Prostate gland (tissue), 2 donors: ENCODE data around the gene NABP1. TPM values are rescaled to one million over a fixed set of nuclear protein-coding genes. Genes with fewer than 3 reads are reported as not detected.

Experiments used
- DNase-seq: peaks from one replicate; pipeline ENCODE4 v3.0.0-alpha.2; 2019; ENCODE audit warnings: low spot score
- H3K27ac ChIP-seq, 2 donors: fragments of 200-600 bp; sonication (generic); 2 replicates each; pipeline ENCODE4 v1.5.1; 2017 to 2019
- H3K27me3 ChIP-seq: fragments of 200-600 bp; sonication (generic); replicated peaks from 2 replicates; pipeline ENCODE4 v1.5.1; 2019; ENCODE audit not compliant: insufficient read depth
- H3K36me3 ChIP-seq, 2 donors: fragments of 200-600 bp; sonication (generic); 1 replicate in 1 of 2; 2 replicates in 1 of 2; pipeline versions ENCODE4 v1.5.1 to v1.8.1; 2017 to 2019
- H3K4me1 ChIP-seq: fragments of 200-600 bp; sonication (generic); replicated peaks from 2 replicates; pipeline ENCODE4 v1.5.1; 2019
- H3K4me3 ChIP-seq, 2 donors: fragments of 200-600 bp; sonication (generic); 2 replicates each; pipeline ENCODE4 v1.5.1; 2017 to 2019
- H3K9me3 ChIP-seq: fragments of 200-600 bp; sonication (generic); 2 replicates; pipeline ENCODE4 v1.5.1; 2017
- POLR2A ChIP-seq: fragments of 450-650 bp; IDR thresholded peaks from one replicate; pipeline ENCODE4 v1.6.1; 2016; ENCODE audit warnings: antibody characterized with exemption, mild to moderate bottlenecking
- POLR2AphosphoS5 ChIP-seq: sonication (generic); formaldehyde crosslinking; IDR thresholded peaks from one replicate; pipeline ENCODE4 v1.6.1; 2017; ENCODE audit warnings: antibody characterized with exemption
- WGBS: methylation state at CpG from one replicate; pipeline ENCODE4 v1.1.5; 2018; 5-methylcytosine and 5-hydroxymethylcytosine counted together
- intact Hi-C: fragments of 100-400 bp; cut with DNase I; formaldehyde crosslinking; loops from one replicate; pipeline ENCODE4 v1.14.2; 2022
- total RNA-seq, 2 donors: library from RNA; depleted of rRNA; stranded (reverse); fragments of >200 nt; gene quantifications; one replicate each; pipeline ENCODE4 v1.1.0, GENCODE V29; 2016
- TF ChIP-seq, protein P1 (sequence below), 4 experiments: fragments of 200-600 bp in 2 of 4; fragments of 450-650 bp in 2 of 4; sonication (generic) in 2 of 4; IDR thresholded peaks; 1 replicate in 3 of 4; 2 replicates in 1 of 4; pipeline ENCODE4 v1.5.1; 2016 to 2019; ENCODE audit warnings: antibody characterized with exemption in 4 of 4, mild to moderate bottlenecking in 2 of 4, moderate library complexity in 2 of 4

NABP1 gene
- total RNA-seq, 2 donors from 2014 or later, result 3.8 to 28.3 TPM

DNA sequence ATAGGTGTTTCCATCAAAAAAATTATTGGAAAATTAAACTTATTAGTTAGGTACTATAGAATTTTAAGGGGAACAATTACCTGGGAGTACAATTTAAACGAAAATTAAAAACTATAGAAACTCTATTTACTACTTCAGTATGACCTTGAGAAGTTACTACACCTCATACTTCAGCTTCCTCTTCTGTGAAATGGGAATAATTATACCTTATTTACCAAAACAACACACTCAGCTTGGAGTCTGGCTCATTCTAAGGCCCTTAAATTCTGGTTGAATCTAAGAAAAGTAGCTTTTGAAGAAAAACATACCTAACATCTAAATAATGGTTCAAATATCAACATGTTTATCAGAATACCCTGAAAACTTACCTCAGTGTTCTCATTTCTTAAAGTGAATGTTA, 2.7 kb downstream of the NABP1 start:
- Histone ChIP-seq H3K4me1 (no peaks in the 10 kb centered on the region), H3K4me3 (no peak overlapping the region), H3K27ac (no peak overlapping the region), H3K9me3 (no peaks in the 10 kb centered on the region), H3K27me3 (no peaks in the 10 kb centered on the region), H3K36me3 (no peaks in the 10 kb centered on the region)
- no peak for DNase-seq
- intact Hi-C loops, result loop anchor here (10.0 kb wide), 1 partner anchor 184 kb away; no protein-coding TSS in a partner anchor
- TF ChIP-seq POLR2A (no peak), POLR2AphosphoS5 (no peak)
- TF ChIP-seq, protein P1, sequence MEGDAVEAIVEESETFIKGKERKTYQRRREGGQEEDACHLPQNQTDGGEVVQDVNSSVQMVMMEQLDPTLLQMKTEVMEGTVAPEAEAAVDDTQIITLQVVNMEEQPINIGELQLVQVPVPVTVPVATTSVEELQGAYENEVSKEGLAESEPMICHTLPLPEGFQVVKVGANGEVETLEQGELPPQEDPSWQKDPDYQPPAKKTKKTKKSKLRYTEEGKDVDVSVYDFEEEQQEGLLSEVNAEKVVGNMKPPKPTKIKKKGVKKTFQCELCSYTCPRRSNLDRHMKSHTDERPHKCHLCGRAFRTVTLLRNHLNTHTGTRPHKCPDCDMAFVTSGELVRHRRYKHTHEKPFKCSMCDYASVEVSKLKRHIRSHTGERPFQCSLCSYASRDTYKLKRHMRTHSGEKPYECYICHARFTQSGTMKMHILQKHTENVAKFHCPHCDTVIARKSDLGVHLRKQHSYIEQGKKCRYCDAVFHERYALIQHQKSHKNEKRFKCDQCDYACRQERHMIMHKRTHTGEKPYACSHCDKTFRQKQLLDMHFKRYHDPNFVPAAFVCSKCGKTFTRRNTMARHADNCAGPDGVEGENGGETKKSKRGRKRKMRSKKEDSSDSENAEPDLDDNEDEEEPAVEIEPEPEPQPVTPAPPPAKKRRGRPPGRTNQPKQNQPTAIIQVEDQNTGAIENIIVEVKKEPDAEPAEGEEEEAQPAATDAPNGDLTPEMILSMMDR (IDR thresholded peaks at IDR 0.05), result no peak
- WGBS, result 96% methylated on average over 1 of the region's 1 CpG

DNA sequence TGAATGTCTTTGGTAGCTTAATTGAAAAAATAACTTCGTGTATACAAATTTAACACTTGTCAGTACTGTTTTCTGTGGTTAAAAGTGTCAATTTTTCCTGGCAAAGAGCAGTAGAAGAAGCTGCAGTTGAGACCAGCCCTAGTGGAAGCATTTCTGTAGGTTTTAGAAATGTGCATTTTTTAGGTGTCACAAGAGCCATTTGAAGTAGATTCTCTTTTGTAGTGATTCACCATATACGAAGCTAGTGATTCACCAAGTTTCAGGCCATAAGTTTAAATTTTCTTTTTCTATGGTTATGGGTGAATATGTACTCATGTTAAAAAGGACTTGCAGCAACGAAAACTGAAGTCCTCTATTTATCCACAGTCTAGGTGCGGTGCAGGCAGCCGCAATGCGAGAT, 4.2 kb downstream of the NABP1 start:
- WGBS, result 96% methylated on average over 6 of the region's 6 CpGs
- Histone ChIP-seq H3K4me1 (no peaks in the 10 kb centered on the region), H3K27ac (no peak overlapping the region), H3K9me3 (no peaks in the 10 kb centered on the region), H3K27me3 (no peaks in the 10 kb centered on the region), H3K36me3 (no peaks in the 10 kb centered on the region), H3K4me3 (no peak overlapping the region)
- TF ChIP-seq POLR2A (no peak), POLR2AphosphoS5 (no peak)
- TF ChIP-seq, protein P1 (IDR thresholded peaks at IDR 0.05), result no peak
- DNase-seq, result no peak
- intact Hi-C loops, result loop anchor here (10.0 kb wide), 1 partner anchor 183 kb away; no protein-coding TSS in a partner anchor

DNA sequence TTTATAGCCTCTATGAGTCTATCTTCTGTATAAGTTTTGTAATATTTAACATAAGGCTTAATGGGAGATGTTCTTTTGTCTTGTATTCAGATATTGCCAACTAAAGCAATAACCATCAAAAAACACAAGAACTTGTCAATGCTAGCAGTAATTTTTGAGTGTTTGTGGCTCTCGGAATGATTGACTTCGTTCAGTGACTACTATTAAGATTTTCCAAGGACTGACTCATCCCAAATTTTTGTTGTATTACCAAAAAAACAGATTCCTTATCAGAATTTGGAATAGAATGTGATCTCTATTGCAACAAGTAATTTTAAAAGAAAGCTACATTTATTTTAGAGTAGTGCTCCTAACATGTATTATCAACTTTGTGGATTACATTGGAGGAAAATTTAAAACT, 8.1 kb downstream of the NABP1 start:
- TF ChIP-seq POLR2A, result no peak
- no peak for TF ChIP-seq POLR2AphosphoS5
- TF ChIP-seq, protein P1 (IDR thresholded peaks at IDR 0.05), result no peak
- Histone ChIP-seq H3K27ac (no peak overlapping the region), H3K9me3 (no peaks in the 10 kb centered on the region), H3K4me3 (no peak overlapping the region), H3K27me3 (no peaks in the 10 kb centered on the region), H3K4me1 (no peaks in the 10 kb centered on the region), H3K36me3 (no peaks in the 10 kb centered on the region)
- intact Hi-C loops, result loop anchor here (10.0 kb wide), 1 partner anchor 179 kb away; no protein-coding TSS in a partner anchor
- 90% methylated on average over 2 of the region's 2 CpGs for WGBS
- no peak for DNase-seq

DNA sequence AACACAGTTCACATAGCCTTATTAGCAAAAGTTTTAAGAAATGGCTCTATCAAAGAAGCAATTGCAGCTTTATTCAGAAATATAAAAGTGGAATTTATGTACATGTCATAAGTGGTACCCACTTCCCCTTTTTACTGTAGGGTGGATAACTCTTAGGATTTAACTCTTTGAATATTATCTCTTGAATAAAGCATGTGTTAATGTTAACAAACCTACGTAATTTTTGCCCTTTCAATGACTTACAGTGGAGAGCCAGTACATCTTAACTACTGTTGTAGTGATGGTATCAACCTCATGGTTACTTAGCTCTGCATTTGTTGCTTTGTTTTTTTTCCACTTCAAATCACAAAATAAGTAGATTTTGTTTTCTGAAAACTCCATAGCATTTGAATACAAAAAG, 8.8 kb downstream of the NABP1 start:
- TF ChIP-seq, protein P1 (IDR thresholded peaks at IDR 0.05), result no peak
- no peak for TF ChIP-seq POLR2AphosphoS5
- no peak for TF ChIP-seq POLR2A
- intact Hi-C loops, result loop anchor here (10.0 kb wide), 1 partner anchor 178 kb away; no protein-coding TSS in a partner anchor
- DNase-seq, result no peak

DNA sequence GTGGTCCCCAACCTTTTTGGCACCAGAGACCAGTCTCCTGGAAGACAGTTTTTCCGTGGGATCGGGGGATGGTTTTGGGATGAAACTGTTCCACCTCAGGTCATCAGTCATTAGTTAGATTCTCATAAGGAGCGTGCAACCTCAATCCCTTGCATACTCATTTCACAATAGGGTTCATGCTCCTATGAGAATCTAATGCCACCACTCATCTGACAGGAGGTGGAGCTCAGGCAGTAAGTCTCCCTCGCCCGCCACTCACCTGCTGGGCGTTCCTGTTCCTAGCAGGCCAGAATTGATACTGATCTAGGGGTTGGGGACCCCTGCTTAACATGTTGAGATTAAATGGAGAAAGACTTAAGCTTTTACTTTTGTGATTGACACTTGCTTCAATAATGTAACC, 9.9 kb downstream of the NABP1 start:
- intact Hi-C loops, result loop anchor here (2.0 to 10.0 kb wide), 2 partner anchors 121 to 177 kb away; no protein-coding TSS in a partner anchor
- H3K27me3 ChIP-seq, result no peaks in the 10 kb centered on the region
- H3K9me3 ChIP-seq, result no peaks in the 10 kb centered on the region
- H3K4me3 ChIP-seq, result no peak overlapping the region
- no peaks in the 10 kb centered on the region for H3K36me3 ChIP-seq
- DNase-seq, result no peak
- 96% methylated on average over 6 of the region's 6 CpGs for WGBS
- TF ChIP-seq, protein P1 (IDR thresholded peaks at IDR 0.05), result no peak
- TF ChIP-seq POLR2A (no peak), POLR2AphosphoS5 (no peak)
- H3K27ac ChIP-seq, result no peak overlapping the region
- H3K4me1 ChIP-seq, result no peaks in the 10 kb centered on the region

More for the DNA sequence above, 8.8 kb downstream of the NABP1 start:
- H3K27me3 ChIP-seq, result no peaks in the 10 kb centered on the region
- no peaks in the 10 kb centered on the region for H3K4me1 ChIP-seq
- H3K27ac ChIP-seq, result no peak overlapping the region
- no peaks in the 10 kb centered on the region for H3K9me3 ChIP-seq
- WGBS, result 89% methylated on average over 1 of the region's 1 CpG
- no peaks in the 10 kb centered on the region for H3K36me3 ChIP-seq
- no peak overlapping the region for H3K4me3 ChIP-seq
